ENCODE measurements around the gene GNG12. TPM values are rescaled to one million over a fixed set of nuclear protein-coding genes. Genes with fewer than 3 reads are reported as not detected.

GNG12 gene
- total and polyA plus RNA-seq, 2 donors from 2014 or later: 46.1 to 89.3 TPM

DNA sequence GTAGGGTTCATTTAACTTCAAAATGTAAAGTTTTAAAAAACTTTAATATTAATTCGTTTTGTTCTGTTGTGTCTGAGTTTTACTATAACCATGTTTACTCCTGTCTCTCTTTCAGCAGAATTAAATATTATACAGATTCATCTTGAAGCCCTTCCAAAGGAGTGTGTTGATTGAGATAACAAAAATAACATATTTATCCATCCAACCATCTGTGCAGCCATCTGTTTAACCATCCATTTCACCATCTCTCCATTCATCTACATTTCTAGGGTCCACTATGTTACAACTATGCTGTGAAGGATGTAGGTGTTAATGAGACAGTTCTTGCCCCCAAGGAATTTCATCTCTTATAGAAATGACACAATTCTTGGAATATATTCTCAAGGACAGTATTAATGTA is 36.0 kb upstream of the GNG12 start:
- FAIRE-seq (no peak), DNase-seq (no peak)
- TF ChIP-seq, protein P1, sequence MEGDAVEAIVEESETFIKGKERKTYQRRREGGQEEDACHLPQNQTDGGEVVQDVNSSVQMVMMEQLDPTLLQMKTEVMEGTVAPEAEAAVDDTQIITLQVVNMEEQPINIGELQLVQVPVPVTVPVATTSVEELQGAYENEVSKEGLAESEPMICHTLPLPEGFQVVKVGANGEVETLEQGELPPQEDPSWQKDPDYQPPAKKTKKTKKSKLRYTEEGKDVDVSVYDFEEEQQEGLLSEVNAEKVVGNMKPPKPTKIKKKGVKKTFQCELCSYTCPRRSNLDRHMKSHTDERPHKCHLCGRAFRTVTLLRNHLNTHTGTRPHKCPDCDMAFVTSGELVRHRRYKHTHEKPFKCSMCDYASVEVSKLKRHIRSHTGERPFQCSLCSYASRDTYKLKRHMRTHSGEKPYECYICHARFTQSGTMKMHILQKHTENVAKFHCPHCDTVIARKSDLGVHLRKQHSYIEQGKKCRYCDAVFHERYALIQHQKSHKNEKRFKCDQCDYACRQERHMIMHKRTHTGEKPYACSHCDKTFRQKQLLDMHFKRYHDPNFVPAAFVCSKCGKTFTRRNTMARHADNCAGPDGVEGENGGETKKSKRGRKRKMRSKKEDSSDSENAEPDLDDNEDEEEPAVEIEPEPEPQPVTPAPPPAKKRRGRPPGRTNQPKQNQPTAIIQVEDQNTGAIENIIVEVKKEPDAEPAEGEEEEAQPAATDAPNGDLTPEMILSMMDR (IDR thresholded peaks at IDR 0.05; ENCODE audit: borderline replicate concordance, extremely low read depth, insufficient read depth): no peak
- H3K4me1 ChIP-seq (ENCODE audit: control insufficient read depth in 2 of 3, insufficient read depth in 2 of 3, low read depth in 1 of 3, low read length in 3 of 3): no peaks in the 10 kb centered on the region
- intact Hi-C loops (cut with DNase I): no loop called here
- no peaks in the 10 kb centered on the region for H3K9me3 ChIP-seq (ENCODE audit: control insufficient read depth in 2 of 3, insufficient read depth in 1 of 3, low read length in 3 of 3)
- no peak overlapping the region for H3K27ac ChIP-seq (ENCODE audit: low read depth in 2 of 2, low read length in 2 of 2)
- no peaks in the 10 kb centered on the region for H3K36me3 ChIP-seq (ENCODE audit: control insufficient read depth in 2 of 3, insufficient read depth in 3 of 3, low read length in 3 of 3)
- H3K27me3 ChIP-seq (ENCODE audit: control insufficient read depth, insufficient read depth, low read length): no peaks in the 10 kb centered on the region
- H3K9ac ChIP-seq (ENCODE audit: low read length in 3 of 3): no peak overlapping the region
- no peak overlapping the region for H3K4me3 ChIP-seq (ENCODE audit: low read length in 3 of 3)

DNA sequence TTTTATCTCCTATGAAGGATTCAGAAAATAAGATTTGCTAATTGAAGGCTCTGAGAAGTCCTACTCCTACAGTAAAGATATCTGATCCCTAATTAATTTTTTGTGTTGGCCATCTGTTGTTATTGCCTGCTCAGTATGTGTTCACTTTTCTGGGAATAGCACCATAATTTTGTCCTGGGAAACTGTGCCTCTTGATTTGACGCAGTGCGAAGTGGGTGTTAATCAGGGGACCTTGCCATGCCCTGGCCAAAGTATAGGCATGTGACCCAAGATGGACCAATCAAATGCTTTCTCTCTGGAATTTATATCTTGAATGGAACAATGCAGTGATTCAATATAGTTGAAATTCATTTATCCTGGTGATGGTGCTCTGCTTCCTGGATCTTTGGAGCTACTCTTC is 30.4 kb upstream of the GNG12 start:
- FAIRE-seq (no peak), DNase-seq (no peak)
- TF ChIP-seq, protein P1 (IDR thresholded peaks at IDR 0.05; ENCODE audit: borderline replicate concordance, extremely low read depth, insufficient read depth): no peak
- Histone ChIP-seq H3K4me3 (ENCODE audit: low read length in 3 of 3) (no peak overlapping the region), H3K27me3 (ENCODE audit: control insufficient read depth, insufficient read depth, low read length) (no peaks in the 10 kb centered on the region), H3K4me1 (ENCODE audit: control insufficient read depth in 2 of 3, insufficient read depth in 2 of 3, low read depth in 1 of 3, low read length in 3 of 3) (no peaks in the 10 kb centered on the region), H3K9me3 (ENCODE audit: control insufficient read depth in 2 of 3, insufficient read depth in 1 of 3, low read length in 3 of 3) (no peaks in the 10 kb centered on the region), H3K27ac (ENCODE audit: low read depth in 2 of 2, low read length in 2 of 2) (no peak overlapping the region), H3K36me3 (ENCODE audit: control insufficient read depth in 2 of 3, insufficient read depth in 3 of 3, low read length in 3 of 3) (no peaks in the 10 kb centered on the region), H3K9ac (ENCODE audit: low read length in 3 of 3) (no peak overlapping the region)
- intact Hi-C loops (cut with DNase I): no loop called here

DNA sequence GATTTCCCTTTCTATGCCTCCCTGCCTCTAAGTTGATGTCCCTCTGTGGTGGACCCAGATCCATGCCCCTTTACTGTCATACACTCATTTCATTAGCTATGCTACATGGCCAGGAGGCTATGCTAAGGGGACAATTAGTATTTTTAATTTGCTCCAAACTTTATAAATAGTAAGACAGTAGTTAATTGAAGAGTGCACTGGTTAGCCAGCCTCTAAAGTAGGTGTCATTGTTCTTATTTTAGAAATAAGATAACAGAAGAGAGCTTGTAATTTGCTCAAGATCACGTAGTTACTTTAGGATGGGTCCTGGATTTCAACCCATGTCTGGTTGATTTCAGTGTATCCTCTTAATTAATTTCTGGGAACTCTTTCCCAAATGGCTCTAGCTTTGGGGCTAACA is 29.4 kb upstream of the GNG12 start:
- H3K9ac ChIP-seq (ENCODE audit: low read length in 3 of 3): no peak overlapping the region
- TF ChIP-seq, protein P1 (IDR thresholded peaks at IDR 0.05; ENCODE audit: borderline replicate concordance, extremely low read depth, insufficient read depth): no peak
- intact Hi-C loops (cut with DNase I): no loop called here
- H3K36me3 ChIP-seq (ENCODE audit: control insufficient read depth in 2 of 3, insufficient read depth in 3 of 3, low read length in 3 of 3): no peaks in the 10 kb centered on the region
- FAIRE-seq (no peak), DNase-seq (no peak)
- no peaks in the 10 kb centered on the region for H3K9me3 ChIP-seq (ENCODE audit: control insufficient read depth in 2 of 3, insufficient read depth in 1 of 3, low read length in 3 of 3)
- no peaks in the 10 kb centered on the region for H3K4me1 ChIP-seq (ENCODE audit: control insufficient read depth in 2 of 3, insufficient read depth in 2 of 3, low read depth in 1 of 3, low read length in 3 of 3)
- H3K4me3 ChIP-seq (ENCODE audit: low read length in 3 of 3): no peak overlapping the region
- H3K27ac ChIP-seq (ENCODE audit: low read depth in 2 of 2, low read length in 2 of 2): no peak overlapping the region
- H3K27me3 ChIP-seq (ENCODE audit: control insufficient read depth, insufficient read depth, low read length): no peaks in the 10 kb centered on the region

DNA sequence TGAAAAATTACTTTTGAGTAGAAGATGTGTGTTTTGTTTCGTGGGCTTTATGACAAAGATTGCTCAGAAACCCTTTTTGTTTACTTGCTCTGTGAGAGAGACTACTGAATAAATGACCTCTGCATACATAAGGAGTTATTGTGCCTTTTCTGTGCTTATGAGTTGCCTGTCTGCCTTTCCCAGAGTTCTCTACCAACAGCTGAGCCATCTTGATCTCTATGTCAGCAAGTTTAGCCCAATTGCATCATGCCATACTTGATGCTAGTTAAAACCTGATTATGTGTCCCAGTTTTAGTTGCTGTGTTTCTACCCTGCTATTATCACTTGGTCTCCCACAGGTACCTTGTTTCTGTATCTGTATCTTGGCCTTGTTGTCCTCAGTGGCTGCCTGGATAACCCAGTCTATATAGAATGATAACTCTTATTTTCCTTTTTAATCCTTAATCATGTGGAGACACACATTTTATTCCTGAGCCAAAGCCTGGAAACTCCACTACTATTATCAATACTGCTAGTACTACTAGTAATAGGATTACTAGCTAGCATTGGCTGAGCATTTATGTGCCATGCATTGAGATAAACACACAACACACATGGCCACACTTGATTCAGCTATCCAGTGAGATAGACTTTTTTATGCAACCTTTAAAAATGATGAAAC is 28.7 kb upstream of the GNG12 start:
- intact Hi-C loops (cut with DNase I): no loop called here
- DNase-seq (no peak), FAIRE-seq (no peak)
- H3K27ac ChIP-seq (ENCODE audit: low read depth in 2 of 2, low read length in 2 of 2): no peak overlapping the region
- no peak overlapping the region for H3K4me3 ChIP-seq (ENCODE audit: low read length in 3 of 3)
- H3K27me3 ChIP-seq (ENCODE audit: control insufficient read depth, insufficient read depth, low read length): no peaks in the 10 kb centered on the region
- TF ChIP-seq, protein P1 (IDR thresholded peaks at IDR 0.05; ENCODE audit: borderline replicate concordance, extremely low read depth, insufficient read depth): no peak
- no peaks in the 10 kb centered on the region for H3K36me3 ChIP-seq (ENCODE audit: control insufficient read depth in 2 of 3, insufficient read depth in 3 of 3, low read length in 3 of 3)
- H3K9me3 ChIP-seq (ENCODE audit: control insufficient read depth in 2 of 3, insufficient read depth in 1 of 3, low read length in 3 of 3): no peaks in the 10 kb centered on the region
- no peaks in the 10 kb centered on the region for H3K4me1 ChIP-seq (ENCODE audit: control insufficient read depth in 2 of 3, insufficient read depth in 2 of 3, low read depth in 1 of 3, low read length in 3 of 3)
- H3K9ac ChIP-seq (ENCODE audit: low read length in 3 of 3): no peak overlapping the region
